Naive thymus-derived CD4-positive, alpha-beta T cell (primary cell): ENCODE data around the gene ZNF827. TPM values are rescaled to one million over a fixed set of nuclear protein-coding genes. Genes with fewer than 3 reads are reported as not detected.
"Not testable (repeated sequence)": the region's sequence is repeated elsewhere in the genome, so short reads cannot be mapped to it uniquely, and the experiment has no call there.

ENCODE experiments used
- ATAC-seq: fragments of 150-1000 bp; cut with Tn5 transposase; 2 replicates; pipeline ENCODE4 v1.10.0; 2021; ENCODE audit warnings: mild to moderate bottlenecking, moderate library complexity
- CTCF ChIA-PET: fragments of 350-600 bp; sonication (Branson Sonifier 250); formaldehyde crosslinking; loops from one replicate; lab custom pipeline; 2021; ENCODE audit warnings: antibody characterized with exemption; lab: Charles Lee
- POLR2A ChIA-PET: fragments of 350-600 bp; sonication (Branson Sonifier 250); formaldehyde crosslinking; loops from one replicate; lab custom pipeline; 2021; ENCODE audit warnings: antibody characterized with exemption, inconsistent platforms; lab: Charles Lee
- DNase-seq, 9 donors: peaks; one replicate each; pipeline versions ENCODE4 v3.0.0 to v3.0.0-alpha.2; 2020 to 2022; ENCODE audit warnings: mixed read lengths in 1 of 9
- H3K27ac ChIP-seq: one replicate; pipeline ENCODE4 v1.7.0; 2013; ENCODE audit warnings: mild to moderate bottlenecking, low read depth, low read length, moderate library complexity
- H3K27me3 ChIP-seq, 2 donors: one replicate each; pipeline ENCODE4 v1.7.0; 2013; ENCODE audit warnings: low read length in 2 of 2, mild to moderate bottlenecking in 2 of 2, moderate library complexity in 2 of 2; ENCODE audit not compliant: control insufficient read depth in 2 of 2, insufficient read depth in 2 of 2
- H3K36me3 ChIP-seq, 3 experiments: 1 replicate in 2 of 3; 2 replicates in 1 of 3; pipeline ENCODE4 v1.7.0; 2013; ENCODE audit warnings: low read length in 3 of 3, mild to moderate bottlenecking in 3 of 3, moderate library complexity in 1 of 3; ENCODE audit not compliant: insufficient read depth in 3 of 3, control insufficient read depth in 2 of 3
- H3K4me1 ChIP-seq, 2 donors: one replicate each; pipeline ENCODE4 v1.7.0; 2013; ENCODE audit warnings: low read length in 2 of 2, mild to moderate bottlenecking in 2 of 2, moderate library complexity in 1 of 2; ENCODE audit not compliant: control insufficient read depth in 2 of 2, insufficient read depth in 2 of 2
- H3K4me3 ChIP-seq: 2 replicates; pipeline ENCODE4 v1.7.0; 2013; ENCODE audit warnings: mild to moderate bottlenecking, low read length
- H3K9me3 ChIP-seq, 3 experiments: 1 replicate in 2 of 3; 2 replicates in 1 of 3; pipeline ENCODE4 v1.7.0; 2013; ENCODE audit warnings: low read length in 3 of 3; ENCODE audit not compliant: control insufficient read depth in 2 of 3
- H3K27ac Mint-ChIP-seq, 9 donors: one replicate each; pipeline ENCODE4 v1.8.0; 2020 to 2022; ENCODE audit warnings: mixed read lengths in 9 of 9, mild to moderate bottlenecking in 8 of 9, moderate library complexity in 5 of 9, inconsistent platforms in 2 of 9
- H3K27me3 Mint-ChIP-seq, 5 donors: one replicate each; pipeline ENCODE4 v1.8.0; 2021 to 2022; ENCODE audit warnings: mixed read lengths in 5 of 5, mild to moderate bottlenecking in 1 of 5
- H3K36me3 Mint-ChIP-seq, 5 donors: one replicate each; pipeline ENCODE4 v1.8.0; 2020 to 2022; ENCODE audit warnings: mixed read lengths in 5 of 5, mild to moderate bottlenecking in 3 of 5, inconsistent platforms in 1 of 5
- H3K4me1 Mint-ChIP-seq, 7 donors: one replicate each; pipeline ENCODE4 v1.8.0; 2020 to 2022; ENCODE audit warnings: mixed read lengths in 7 of 7, mild to moderate bottlenecking in 3 of 7, inconsistent platforms in 1 of 7
- H3K4me3 Mint-ChIP-seq, 10 donors: one replicate each; pipeline ENCODE4 v1.8.0; 2020 to 2022; ENCODE audit warnings: mild to moderate bottlenecking in 10 of 10, mixed read lengths in 10 of 10, moderate library complexity in 6 of 10, inconsistent platforms in 2 of 10
- H3K9me3 Mint-ChIP-seq, 11 donors: one replicate each; pipeline ENCODE4 v1.8.0; 2020 to 2022; ENCODE audit warnings: mixed read lengths in 11 of 11, mild to moderate bottlenecking in 4 of 11, inconsistent platforms in 1 of 11, moderate library complexity in 1 of 11
- intact Hi-C, 2 donors: fragments of 100-400 bp; cut with micrococcal nuclease; formaldehyde crosslinking; loops; one replicate each; pipeline ENCODE4 v1.15.1; 2023
- polyA plus RNA-seq, 2 donors: library from polyadenylated mRNA; unstranded; fragments of 300-500 nt; fragmentation: Illumina TruSeq; gene quantifications; one replicate each; pipeline ENCODE4 v1.2.3, GENCODE V29; 2021
- total RNA-seq, 6 experiments: library from RNA in 5 of 6; stranded (reverse) in 5 of 6; gene quantifications; 1 replicate in 5 of 6; 2 replicates in 1 of 6; pipeline ENCODE4 v1.2.3 and lab custom pipeline; 2021 to 2026

ZNF827 gene
- total and polyA plus RNA-seq, 7 experiments from 2014 or later, result 2.3 to 32.2 (median 21.7) TPM

GRCh38 chr4:145832384-145832783 is 106.2 kb downstream of the ZNF827 start:
- H3K9me3 ChIP-seq, H3K27me3 ChIP-seq, intact Hi-C loops, H3K4me3 ChIP-seq, H3K27me3 Mint-ChIP-seq, CTCF ChIA-PET, DNase-seq, POLR2A ChIA-PET, H3K4me1 ChIP-seq, H3K9me3 Mint-ChIP-seq, H3K36me3 ChIP-seq, ATAC-seq, H3K27ac ChIP-seq: not testable (repeated sequence)
- Mint-ChIP-seq H3K4me3 (peak overlapping the region in 1 of 10 donors; percentile 25), H3K36me3 (peaks cover 13 to 27% (median 16%) of the 10 kb centered on the region in 5 donors), H3K27ac (peak overlapping the region in 3 of 9 donors; percentile 4 to 39 (median 24)), H3K4me1 (peaks cover 6 to 39% (median 31%) of the 10 kb centered on the region in 7 donors)

GRCh38 chr4:145830699-145831098 is 107.9 kb downstream of the ZNF827 start:
- ATAC-seq, result peak; percentile 47
- ChIA-PET CTCF (no interaction called here), POLR2A (interaction anchor here (0.6 to 0.9 kb wide), 2 partner anchors 13 to 92 kb away, joined by 3 to 5 read pairs; no protein-coding TSS in a partner anchor)
- no peaks in the 10 kb centered on the region for H3K27me3 Mint-ChIP-seq
- no peaks in the 10 kb centered on the region for H3K27me3 ChIP-seq
- no peaks in the 10 kb centered on the region for H3K36me3 ChIP-seq
- peaks cover 8 to 9% of the 10 kb centered on the region in 2 donors for H3K4me1 ChIP-seq
- no peak overlapping the region for H3K4me3 ChIP-seq
- H3K27ac ChIP-seq, result no peak overlapping the region
- peaks cover 6 to 39% (median 31%) of the 10 kb centered on the region in 7 donors for H3K4me1 Mint-ChIP-seq
- DNase-seq, result no peak
- intact Hi-C loops, result no loop called here
- H3K27ac Mint-ChIP-seq, result peak overlapping the region in 5 of 9 donors; percentile 4 to 51 (median 37)
- no peaks in the 10 kb centered on the region for H3K9me3 ChIP-seq
- H3K9me3 Mint-ChIP-seq, result peaks cover 0 to 3% (median 0%) of the 10 kb centered on the region in 11 donors
- no peak overlapping the region for H3K4me3 Mint-ChIP-seq
- H3K36me3 Mint-ChIP-seq, result peaks cover 14 to 35% (median 20%) of the 10 kb centered on the region in 5 donors

GRCh38 chr4:145829629-145830395 is 108.8 kb downstream of the ZNF827 start:
- Histone ChIP-seq H3K27ac (peak overlapping the region; percentile 40), H3K4me1 (peaks cover 8 to 9% of the 10 kb centered on the region in 2 donors)
- CTCF ChIA-PET, result no interaction called here

GRCh38 chr4:145828802-145829485 is 109.7 kb downstream of the ZNF827 start:
- H3K36me3 Mint-ChIP-seq, result peaks cover 18 to 50% (median 30%) of the 10 kb centered on the region in 5 donors
- CTCF ChIA-PET, result no interaction called here
- Histone ChIP-seq H3K27me3 (no peaks in the 10 kb centered on the region), H3K27ac (no peak overlapping the region), H3K9me3 (no peaks in the 10 kb centered on the region), H3K4me3 (no peak overlapping the region), H3K4me1 (peaks cover 8 to 9% of the 10 kb centered on the region in 2 donors), H3K36me3 (no peaks in the 10 kb centered on the region)
- H3K27ac Mint-ChIP-seq, result peak overlapping the region; percentile 11 to 92 (median 61)
- POLR2A ChIA-PET, result no interaction called here
- DNase-seq (no peak), ATAC-seq (no peak)
- H3K27me3 Mint-ChIP-seq, result no peaks in the 10 kb centered on the region
- intact Hi-C loops, result loop anchor here in 1 of 2 donors (1.0 to 5.0 kb wide), 4 partner anchors 21 to 210 kb away; partner anchors contain the start of genes MMAA and ZNF827
- H3K4me1 Mint-ChIP-seq, result peaks cover 6 to 39% (median 36%) of the 10 kb centered on the region in 7 donors
- peaks cover 0 to 3% (median 0%) of the 10 kb centered on the region in 11 donors for H3K9me3 Mint-ChIP-seq
- peak overlapping the region in 5 of 10 donors; percentile 2 to 77 (median 45) for H3K4me3 Mint-ChIP-seq

More at GRCh38 chr4:145829629-145830395, 108.8 kb downstream of the ZNF827 start:
- H3K27me3 ChIP-seq, result no peaks in the 10 kb centered on the region
- no peak for ATAC-seq
- no peaks in the 10 kb centered on the region for H3K27me3 Mint-ChIP-seq
- H3K4me3 ChIP-seq, result peak overlapping the region; percentile 1
- POLR2A ChIA-PET, result interaction anchor here (0.9 kb wide), 1 partner anchor 14 kb away, joined by 5 read pairs; no protein-coding TSS in a partner anchor
- H3K9me3 Mint-ChIP-seq, result peaks cover 0 to 3% (median 0%) of the 10 kb centered on the region in 11 donors
- H3K27ac Mint-ChIP-seq, result peak overlapping the region; percentile 25 to 92 (median 80)
- intact Hi-C loops, result loop anchor here in 1 of 2 donors (1.0 to 5.0 kb wide), 4 partner anchors 22 to 211 kb away; partner anchors contain the start of genes MMAA and ZNF827
- H3K36me3 Mint-ChIP-seq, result peaks cover 18 to 44% (median 28%) of the 10 kb centered on the region in 5 donors
- peak in 1 of 9 donors; percentile 58 for DNase-seq
- no peaks in the 10 kb centered on the region for H3K9me3 ChIP-seq
- peaks cover 6 to 39% (median 31%) of the 10 kb centered on the region in 7 donors for H3K4me1 Mint-ChIP-seq
- H3K36me3 ChIP-seq, result no peaks in the 10 kb centered on the region
- H3K4me3 Mint-ChIP-seq, result peak overlapping the region in 9 of 10 donors; percentile 43 to 83 (median 67)

GRCh38 chr4:145827885-145828284 is 110.7 kb downstream of the ZNF827 start:
- CTCF ChIA-PET, result no interaction called here
- Histone ChIP-seq H3K36me3 (peaks cover 0 to 7% (median 0%) of the 10 kb centered on the region in 3 experiments), H3K4me1 (peaks cover 8 to 9% of the 10 kb centered on the region in 2 donors), H3K4me3 (no peak overlapping the region), H3K27ac (no peak overlapping the region), H3K27me3 (no peaks in the 10 kb centered on the region), H3K9me3 (no peaks in the 10 kb centered on the region)
- DNase-seq (no peak), ATAC-seq (no peak)
- peaks cover 6 to 41% (median 37%) of the 10 kb centered on the region in 7 donors for H3K4me1 Mint-ChIP-seq
- intact Hi-C loops, result loop anchor here in 1 of 2 donors (2.0 to 5.0 kb wide), 3 partner anchors 96 to 209 kb away; partner anchors contain the start of genes MMAA and ZNF827
- no peaks in the 10 kb centered on the region for H3K27me3 Mint-ChIP-seq
- peaks cover 12 to 53% (median 33%) of the 10 kb centered on the region in 5 donors for H3K36me3 Mint-ChIP-seq
- peaks cover 0 to 3% (median 0%) of the 10 kb centered on the region in 11 donors for H3K9me3 Mint-ChIP-seq
- no peak overlapping the region for H3K4me3 Mint-ChIP-seq
- POLR2A ChIA-PET, result no interaction called here
- H3K27ac Mint-ChIP-seq, result peak overlapping the region in 4 of 9 donors; percentile 29 to 84 (median 54)

DNA sequence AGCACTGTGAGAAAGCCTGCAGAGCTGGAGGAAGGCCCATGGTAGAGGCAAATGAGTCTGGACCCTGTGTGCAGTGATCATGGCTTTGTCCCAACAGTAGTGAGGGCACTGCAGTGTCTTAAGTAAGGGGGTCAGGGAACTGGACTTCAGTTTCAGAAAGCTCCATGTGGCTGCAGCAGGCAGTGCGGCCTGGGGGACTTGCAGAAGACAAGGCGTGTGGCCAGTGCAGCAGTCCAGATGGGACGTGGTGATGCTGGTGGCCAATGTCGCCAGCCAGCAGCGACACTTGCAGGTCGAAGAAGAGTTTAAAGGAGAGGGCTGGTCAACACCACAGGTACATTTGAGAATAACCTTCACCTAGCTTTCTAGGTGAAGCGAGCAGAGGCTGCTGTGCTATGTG is 113.4 kb downstream of the ZNF827 start:
- no peak for ATAC-seq
- Histone ChIP-seq H3K9me3 (no peaks in the 10 kb centered on the region), H3K36me3 (peaks cover 0 to 7% (median 0%) of the 10 kb centered on the region in 3 experiments), H3K4me1 (peaks cover 5 to 6% of the 10 kb centered on the region in 2 donors), H3K27ac (no peak overlapping the region), H3K4me3 (no peak overlapping the region), H3K27me3 (no peaks in the 10 kb centered on the region)
- ChIA-PET CTCF (no interaction called here), POLR2A (no interaction called here)
- Mint-ChIP-seq H3K4me3 (no peak overlapping the region), H3K4me1 (peaks cover 0 to 38% (median 18%) of the 10 kb centered on the region in 7 donors), H3K36me3 (peaks cover 15 to 58% (median 30%) of the 10 kb centered on the region in 5 donors), H3K27me3 (no peaks in the 10 kb centered on the region), H3K9me3 (peaks cover 0 to 1% (median 0%) of the 10 kb centered on the region in 11 donors), H3K27ac (no peak overlapping the region)
- no peak for DNase-seq
- intact Hi-C loops, result loop anchor here in 1 of 2 donors (5.0 kb wide), 2 partner anchors 93 to 112 kb away; partner anchors contain the start of gene ZNF827
